ENCODE data around the gene SPRR2E. TPM values are rescaled to one million over a fixed set of nuclear protein-coding genes. Genes with fewer than 3 reads are reported as not detected.

The SPRR2E gene
- total RNA-seq, 1 donor from 2014 or later = not detected

DNA sequence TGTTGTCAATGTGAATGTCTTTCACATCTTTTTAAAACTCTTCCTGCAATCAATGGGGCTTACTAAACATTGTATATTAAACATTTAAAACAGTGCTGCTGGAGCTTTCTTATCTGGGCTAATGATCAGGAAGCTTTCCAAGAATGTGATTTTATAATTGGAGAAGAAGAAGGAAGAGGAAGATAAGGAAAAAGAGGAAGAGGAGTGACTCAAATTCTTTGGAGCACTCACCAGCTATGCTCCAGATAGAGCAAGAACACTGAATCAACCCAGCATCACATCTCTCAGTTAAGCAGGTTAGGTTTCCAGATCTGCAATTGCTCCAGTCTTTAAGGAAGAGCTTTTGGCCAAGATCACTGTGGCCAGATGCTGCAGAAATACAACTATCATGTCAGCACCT is 1.4 kb upstream of the SPRR2E start:
- CTCF ChIA-PET = no interaction called here
- intact Hi-C loops (cut with micrococcal nuclease) = no loop called here
- no peaks in the 10 kb centered on the region for H3K9me3 Mint-ChIP-seq
- no peak for DNase-seq
- peaks cover 13% of the 10 kb centered on the region for H3K27me3 Mint-ChIP-seq
- no peak overlapping the region for H3K27ac Mint-ChIP-seq
- POLR2A ChIA-PET = no interaction called here
- no peaks in the 10 kb centered on the region for H3K36me3 Mint-ChIP-seq (ENCODE audit: low read depth)
- no peak for ATAC-seq (ENCODE audit: low read depth)
- no peak overlapping the region for H3K4me3 Mint-ChIP-seq
- H3K4me1 Mint-ChIP-seq = no peaks in the 10 kb centered on the region
- TF ChIP-seq, protein P1, sequence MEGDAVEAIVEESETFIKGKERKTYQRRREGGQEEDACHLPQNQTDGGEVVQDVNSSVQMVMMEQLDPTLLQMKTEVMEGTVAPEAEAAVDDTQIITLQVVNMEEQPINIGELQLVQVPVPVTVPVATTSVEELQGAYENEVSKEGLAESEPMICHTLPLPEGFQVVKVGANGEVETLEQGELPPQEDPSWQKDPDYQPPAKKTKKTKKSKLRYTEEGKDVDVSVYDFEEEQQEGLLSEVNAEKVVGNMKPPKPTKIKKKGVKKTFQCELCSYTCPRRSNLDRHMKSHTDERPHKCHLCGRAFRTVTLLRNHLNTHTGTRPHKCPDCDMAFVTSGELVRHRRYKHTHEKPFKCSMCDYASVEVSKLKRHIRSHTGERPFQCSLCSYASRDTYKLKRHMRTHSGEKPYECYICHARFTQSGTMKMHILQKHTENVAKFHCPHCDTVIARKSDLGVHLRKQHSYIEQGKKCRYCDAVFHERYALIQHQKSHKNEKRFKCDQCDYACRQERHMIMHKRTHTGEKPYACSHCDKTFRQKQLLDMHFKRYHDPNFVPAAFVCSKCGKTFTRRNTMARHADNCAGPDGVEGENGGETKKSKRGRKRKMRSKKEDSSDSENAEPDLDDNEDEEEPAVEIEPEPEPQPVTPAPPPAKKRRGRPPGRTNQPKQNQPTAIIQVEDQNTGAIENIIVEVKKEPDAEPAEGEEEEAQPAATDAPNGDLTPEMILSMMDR (IDR thresholded peaks at IDR 0.05) = no peak

DNA sequence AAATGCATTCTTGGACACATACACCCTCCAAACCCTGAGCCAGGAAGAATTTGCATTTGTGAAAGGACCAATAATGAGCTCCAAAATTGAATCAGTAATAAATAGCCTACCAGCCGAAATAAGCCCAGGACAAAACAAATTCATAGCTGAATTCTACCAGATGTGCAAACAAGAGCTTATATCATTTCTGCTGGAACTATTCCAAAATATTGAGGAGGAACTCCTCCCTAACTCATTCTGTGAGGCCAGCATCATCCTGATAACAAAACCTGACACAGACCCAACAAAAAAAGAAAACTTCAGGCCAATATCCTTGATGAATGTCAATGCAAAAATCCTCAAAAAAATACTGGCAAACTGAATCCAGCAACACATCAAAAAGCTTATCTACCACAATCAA is 6.7 kb downstream of the SPRR2E start:
- no peak overlapping the region for H3K4me3 Mint-ChIP-seq
- no peaks in the 10 kb centered on the region for H3K36me3 Mint-ChIP-seq (ENCODE audit: low read depth)
- CTCF ChIA-PET = no interaction called here
- TF ChIP-seq, protein P1 (IDR thresholded peaks at IDR 0.05) = no peak
- no peak for DNase-seq
- POLR2A ChIA-PET = no interaction called here
- no peak for ATAC-seq (ENCODE audit: low read depth)
- H3K27ac Mint-ChIP-seq = no peak overlapping the region
- no peaks in the 10 kb centered on the region for H3K9me3 Mint-ChIP-seq
- intact Hi-C loops (cut with micrococcal nuclease) = no loop called here
- H3K4me1 Mint-ChIP-seq = peaks cover 2% of the 10 kb centered on the region
- peaks cover 22% of the 10 kb centered on the region for H3K27me3 Mint-ChIP-seq

DNA sequence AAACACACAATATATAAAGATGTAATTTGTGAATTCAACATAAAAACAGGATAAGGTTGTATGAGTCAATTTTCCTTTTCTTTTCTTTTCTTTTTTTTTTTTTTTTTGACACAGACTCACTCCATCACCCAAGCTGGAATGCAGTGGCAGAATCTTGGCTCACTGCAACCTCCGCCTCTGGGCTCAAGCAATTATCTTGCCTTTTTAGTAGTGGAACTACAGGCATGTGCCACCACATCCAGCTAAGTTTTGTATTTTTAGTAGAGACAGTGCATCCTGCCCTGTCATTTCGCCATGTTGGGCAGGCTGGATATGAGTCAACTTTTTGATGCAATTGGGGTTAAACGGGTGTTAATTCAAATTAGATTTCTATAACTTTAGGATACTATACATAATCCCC is 12.6 kb downstream of the SPRR2E start:
- DNase-seq = no peak
- intact Hi-C loops (cut with micrococcal nuclease) = no loop called here
- ChIA-PET CTCF (no interaction called here), POLR2A (no interaction called here)
- Mint-ChIP-seq H3K36me3 (ENCODE audit: low read depth) (no peaks in the 10 kb centered on the region), H3K27me3 (peaks cover 25% of the 10 kb centered on the region), H3K4me3 (no peak overlapping the region), H3K4me1 (no peaks in the 10 kb centered on the region), H3K9me3 (peaks cover 11% of the 10 kb centered on the region), H3K27ac (no peak overlapping the region)
- TF ChIP-seq, protein P1 (IDR thresholded peaks at IDR 0.05) = no peak
- ATAC-seq (ENCODE audit: low read depth) = no peak

DNA sequence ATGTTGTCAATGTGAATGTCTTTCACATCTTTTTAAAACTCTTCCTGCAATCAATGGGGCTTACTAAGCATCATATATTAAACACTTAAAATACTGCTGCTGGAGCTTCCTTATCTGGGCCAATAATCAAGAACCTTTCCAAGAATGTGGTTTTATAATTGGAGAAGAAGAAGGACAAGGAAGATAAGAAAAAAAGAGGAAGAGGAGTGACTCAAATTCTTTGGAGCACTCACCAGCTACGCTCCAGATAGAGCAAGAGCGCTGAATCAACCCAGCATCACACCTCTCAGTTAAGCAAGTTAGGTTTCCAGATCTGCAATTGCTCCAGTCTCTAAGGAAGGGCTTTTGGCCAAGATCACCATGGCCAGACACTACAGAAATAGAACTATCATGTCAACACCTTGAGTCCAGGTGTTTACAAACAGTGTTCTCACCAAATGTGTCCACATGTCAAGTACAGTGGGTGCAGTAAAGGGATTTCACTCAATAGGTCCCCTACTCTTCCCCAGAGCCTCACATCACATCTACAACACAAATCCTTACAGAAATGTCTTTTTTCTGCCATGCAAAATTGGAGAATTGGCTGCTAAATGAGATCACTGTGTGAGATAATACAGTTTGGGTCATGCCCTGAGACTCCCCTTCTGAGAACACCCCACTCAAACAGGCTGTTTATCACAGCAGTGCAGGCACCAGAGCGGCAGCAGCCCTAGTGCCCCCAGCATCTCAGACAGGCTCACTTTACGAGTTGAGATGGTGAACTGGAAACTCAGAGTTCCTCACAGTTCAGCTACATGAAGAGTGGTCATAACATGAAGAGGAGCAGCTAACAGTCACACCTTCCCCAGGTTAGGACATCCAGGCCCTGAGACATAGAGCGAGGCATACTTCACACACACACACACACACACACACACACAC is 21.3 kb downstream of the SPRR2E start:
- no peak overlapping the region for H3K4me3 Mint-ChIP-seq
- peaks cover 3% of the 10 kb centered on the region for H3K27me3 Mint-ChIP-seq
- no peaks in the 10 kb centered on the region for H3K4me1 Mint-ChIP-seq
- ChIA-PET CTCF (no interaction called here), POLR2A (no interaction called here)
- TF ChIP-seq, protein P1 (IDR thresholded peaks at IDR 0.05) = no peak
- DNase-seq = no peak
- no peak for ATAC-seq (ENCODE audit: low read depth)
- intact Hi-C loops (cut with micrococcal nuclease) = no loop called here
- H3K36me3 Mint-ChIP-seq (ENCODE audit: low read depth) = no peaks in the 10 kb centered on the region
- no peak overlapping the region for H3K27ac Mint-ChIP-seq
- H3K9me3 Mint-ChIP-seq = no peaks in the 10 kb centered on the region

DNA sequence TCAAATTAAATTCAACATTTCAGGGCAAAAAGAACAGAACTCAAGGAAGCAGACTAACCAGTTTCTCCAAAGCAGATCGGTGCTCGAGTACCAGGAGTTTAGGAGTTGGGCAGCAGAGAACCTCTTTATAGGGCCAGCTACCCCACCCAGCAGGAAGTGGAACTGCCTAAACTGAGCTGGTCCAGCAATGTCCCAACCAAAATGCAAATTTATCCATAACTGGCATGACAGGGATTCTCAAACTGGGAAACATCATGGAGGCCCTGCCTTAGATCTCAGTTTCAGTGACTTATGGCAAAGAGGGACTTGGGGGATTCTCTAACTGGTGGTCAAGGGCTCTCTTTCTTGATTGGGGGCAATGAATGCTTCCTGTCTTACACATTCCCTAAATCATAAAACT is 22.8 kb downstream of the SPRR2E start, which contains the start of gene SPRR2B:
SPRR2B (minus strand) TSS at position 101 of the 400 bp plus-strand sequence. CDS start 772 bp downstream, outside the sequence.
- H3K9me3 Mint-ChIP-seq = no peaks in the 10 kb centered on the region
- H3K36me3 Mint-ChIP-seq (ENCODE audit: low read depth) = no peaks in the 10 kb centered on the region
- peaks cover 8% of the 10 kb centered on the region for H3K27me3 Mint-ChIP-seq
- ATAC-seq (ENCODE audit: low read depth) = no peak
- H3K4me1 Mint-ChIP-seq = no peaks in the 10 kb centered on the region
- TF ChIP-seq, protein P1 (IDR thresholded peaks at IDR 0.05) = no peak
- DNase-seq = no peak
- POLR2A ChIA-PET = no interaction called here
- CTCF ChIA-PET = no interaction called here
- H3K27ac Mint-ChIP-seq = no peak within 1 kb of the TSS
- intact Hi-C loops (cut with micrococcal nuclease) = no loop called here
- H3K4me3 Mint-ChIP-seq = no peak within 1 kb of the TSS

All from activated B cell treated with CpG ODN at 0.5 μM for 24 hours (primary cell).